ENCODE measurements around the gene TFCP2L1.

DNA sequence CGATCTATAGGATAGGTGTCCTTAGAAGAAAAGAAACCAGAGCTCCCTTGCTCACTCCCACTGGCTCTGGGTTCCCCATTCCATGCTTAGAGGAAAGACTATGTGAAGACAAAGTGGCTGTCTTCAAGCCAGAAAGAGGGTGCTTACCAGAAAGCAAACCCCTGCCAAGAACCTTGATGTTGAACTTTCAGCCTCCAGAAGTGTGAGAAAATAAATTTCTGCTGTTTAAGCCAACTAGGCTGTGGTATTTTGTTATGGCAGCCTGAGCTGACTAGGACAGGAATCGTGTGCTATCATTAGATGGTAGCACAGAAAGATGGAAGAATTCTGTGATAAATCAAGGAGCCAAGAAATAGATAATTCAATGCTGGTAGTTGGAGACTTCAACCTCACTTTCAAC, 19.9 kb upstream of the TFCP2L1 start:
- TF ChIP-seq CTCF (IDR thresholded peaks at IDR 0.05; ENCODE audit: insufficient read depth, low read length, poor library complexity, severe bottlenecking) (no peak), EZH2phosphoT487 (conservative IDR thresholded peaks at IDR 0.05; ENCODE audit: low read length) (no peak)
